Stimulated activated CD8-positive, alpha-beta memory T cell treated with anti-CD3 and anti-CD28 coated beads, Interleukin-7, amount 100 ng/mL, for 1 hour (primary cell): ENCODE results near the gene FIBP.

Source experiments
- DNase-seq, 2 donors: peaks; one replicate each; pipeline ENCODE4 v3.0.0-alpha.2; 2020; ENCODE audit warnings: low read depth in 2 of 2

The FIBP gene

DNA sequence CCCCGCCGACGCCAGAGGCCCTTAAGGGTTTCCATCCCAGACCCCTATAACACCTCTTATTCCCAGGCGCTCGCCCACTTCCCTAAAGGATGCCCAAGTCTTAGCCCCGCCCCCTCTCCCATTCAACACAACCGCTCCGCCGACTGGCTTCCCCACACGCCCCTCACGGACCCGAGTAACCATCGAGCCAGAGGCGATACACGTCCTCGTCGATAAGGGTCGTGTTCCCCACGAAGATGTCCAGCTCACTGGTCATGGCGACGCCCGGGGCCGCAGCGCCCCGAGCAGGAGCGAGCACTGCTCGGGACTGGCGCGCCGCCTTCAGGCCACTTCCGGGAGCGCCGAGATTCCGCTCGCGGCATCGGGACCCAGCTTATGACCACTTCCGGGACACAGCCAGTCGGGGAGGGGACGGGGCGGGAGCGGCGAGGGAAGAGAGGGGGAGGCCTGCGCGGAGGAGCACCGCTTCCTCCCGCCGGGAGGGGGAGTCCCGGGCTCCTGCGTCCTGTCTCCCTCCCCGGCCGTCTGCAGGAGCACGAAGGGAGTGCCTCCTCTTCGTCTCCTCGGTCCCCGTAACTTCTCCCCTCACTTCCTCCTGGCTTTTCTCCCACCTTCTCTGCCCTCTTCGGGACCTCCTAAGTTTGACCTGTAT lies at the start of gene FIBP:
FIBP (minus strand) TSS at position 309 of the 652 bp plus-strand sequence; CDS start at position 256, 53 bp downstream.
- DNase-seq: peak; percentile 86 to 89

GRCh38 chr11:65937766-65938165 lies 49.5 kb upstream of the FIBP start:
- DNase-seq: no peak

DNA sequence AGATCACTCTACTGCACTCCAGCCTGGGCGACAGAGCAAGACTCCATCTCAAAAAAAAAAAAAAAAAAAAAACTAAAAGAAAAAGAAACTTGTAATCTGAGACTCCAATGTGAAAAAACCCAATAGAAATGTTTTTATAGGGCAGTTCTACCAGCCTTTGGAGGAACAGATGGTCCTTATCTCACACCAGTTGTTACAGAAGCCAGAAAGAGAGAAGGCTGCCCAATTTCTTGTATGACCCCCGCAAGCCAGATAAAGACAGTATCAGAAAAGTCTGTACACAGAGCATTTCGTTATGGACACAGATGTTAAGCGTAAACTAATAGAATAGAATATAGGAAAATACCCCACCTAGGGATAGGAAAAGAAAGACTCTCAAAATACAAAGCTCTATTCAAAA lies 45.7 kb upstream of the FIBP start:
- no peak for DNase-seq

- DNase-seq: no peak
Observed at GRCh38 chr11:65932558-65932919, 44.3 kb upstream of the FIBP start.

- no peak for DNase-seq
Observed at GRCh38 chr11:65931773-65932557, 43.7 kb upstream of the FIBP start.

DNA sequence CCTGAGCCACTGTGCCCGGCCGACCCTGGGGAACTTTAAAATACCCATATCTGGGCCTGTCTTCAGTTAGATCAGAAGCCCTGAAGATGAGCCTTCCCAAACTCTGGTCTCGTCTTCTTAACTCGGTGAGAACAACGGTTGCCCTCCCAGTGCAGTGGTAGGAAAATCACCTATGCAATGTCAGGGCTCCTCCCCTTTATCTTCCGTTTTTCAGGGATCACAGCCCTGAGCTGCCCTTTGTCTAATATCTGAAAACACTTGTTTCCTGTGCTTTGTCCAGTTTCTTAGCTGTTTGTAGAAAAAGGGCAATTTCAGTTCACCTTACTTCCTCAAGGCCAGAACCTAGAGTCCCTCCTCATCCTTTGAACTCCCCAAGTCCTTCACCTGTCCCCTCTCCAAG lies 40.4 kb upstream of the FIBP start:
- DNase-seq: no peak

- DNase-seq: peak; percentile 48 to 63
Observed at GRCh38 chr11:65927904-65928397, 39.7 kb upstream of the FIBP start.

GRCh38 chr11:65925397-65925796 lies 37.1 kb upstream of the FIBP start:
- DNase-seq: no peak

DNA sequence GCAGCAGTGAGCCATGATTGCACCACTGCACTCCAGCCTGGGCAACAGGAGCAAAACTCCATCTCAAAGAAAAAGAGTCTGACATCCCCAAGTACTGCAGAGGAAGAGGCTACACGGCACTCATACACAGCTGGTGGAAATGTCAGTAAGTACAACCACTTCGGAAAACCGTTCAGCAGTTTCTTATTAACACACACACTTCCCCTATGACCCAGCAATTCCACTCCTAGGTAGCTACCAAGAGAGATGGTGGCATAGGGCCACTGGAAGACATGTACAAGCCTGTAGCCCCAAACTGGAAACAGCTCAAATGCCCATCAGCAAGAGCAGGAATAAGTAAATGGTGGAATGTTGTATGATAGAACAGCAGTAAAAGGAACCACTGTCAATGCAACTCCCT lies 34.3 kb upstream of the FIBP start:
- DNase-seq: no peak

- no peak for DNase-seq
Observed at GRCh38 chr11:65921876-65922275, 33.6 kb upstream of the FIBP start.

DNA sequence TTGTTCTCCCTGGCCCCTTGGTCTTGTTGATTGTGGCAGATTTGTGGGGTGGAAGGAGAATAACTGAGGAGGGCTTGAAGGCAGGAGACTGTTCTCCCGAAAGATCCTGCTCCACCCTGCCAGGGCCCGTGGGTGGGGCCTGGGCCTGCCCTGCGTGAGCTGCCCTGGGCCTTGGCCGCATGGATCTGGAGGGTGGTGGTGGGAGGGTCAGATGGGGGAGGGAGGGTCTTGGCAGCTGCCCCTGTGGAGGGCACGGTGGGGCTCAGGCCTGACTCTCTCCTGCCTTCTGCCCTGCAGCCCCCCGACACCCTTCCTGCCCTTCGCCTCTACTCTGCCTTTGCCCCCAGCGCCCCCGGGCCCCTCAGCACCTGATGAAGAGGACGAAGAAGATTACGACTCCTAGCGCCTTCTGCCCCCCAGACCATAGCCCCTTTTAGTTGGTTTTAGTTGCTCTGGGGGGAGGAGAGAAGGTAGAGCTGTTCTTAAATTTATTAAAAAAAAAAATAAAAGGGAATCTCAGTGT lies 32.8 kb upstream of the FIBP start:
- DNase-seq: no peak

DNA sequence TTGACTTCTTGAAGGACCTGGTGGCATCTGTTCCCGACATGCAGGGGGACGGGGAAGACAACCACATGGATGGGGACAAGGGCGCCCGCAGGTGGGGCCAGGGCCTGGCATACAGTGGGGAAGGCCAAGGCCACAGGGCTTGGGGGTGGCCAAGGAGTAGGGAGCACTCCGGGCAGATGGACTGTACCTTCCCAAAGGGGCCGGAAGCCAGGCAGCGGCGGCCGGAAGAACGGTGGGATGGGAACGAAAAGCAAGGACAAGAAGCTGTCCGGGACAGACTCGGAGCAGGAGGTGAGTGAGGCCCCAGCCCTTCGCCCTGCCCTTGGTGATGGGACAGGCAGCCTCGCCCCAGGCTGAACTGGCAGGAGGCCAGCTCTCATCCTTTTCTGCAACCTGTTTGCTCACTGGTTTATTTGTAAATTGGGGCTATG lies 32.1 kb upstream of the FIBP start:
- DNase-seq: no peak

DNA sequence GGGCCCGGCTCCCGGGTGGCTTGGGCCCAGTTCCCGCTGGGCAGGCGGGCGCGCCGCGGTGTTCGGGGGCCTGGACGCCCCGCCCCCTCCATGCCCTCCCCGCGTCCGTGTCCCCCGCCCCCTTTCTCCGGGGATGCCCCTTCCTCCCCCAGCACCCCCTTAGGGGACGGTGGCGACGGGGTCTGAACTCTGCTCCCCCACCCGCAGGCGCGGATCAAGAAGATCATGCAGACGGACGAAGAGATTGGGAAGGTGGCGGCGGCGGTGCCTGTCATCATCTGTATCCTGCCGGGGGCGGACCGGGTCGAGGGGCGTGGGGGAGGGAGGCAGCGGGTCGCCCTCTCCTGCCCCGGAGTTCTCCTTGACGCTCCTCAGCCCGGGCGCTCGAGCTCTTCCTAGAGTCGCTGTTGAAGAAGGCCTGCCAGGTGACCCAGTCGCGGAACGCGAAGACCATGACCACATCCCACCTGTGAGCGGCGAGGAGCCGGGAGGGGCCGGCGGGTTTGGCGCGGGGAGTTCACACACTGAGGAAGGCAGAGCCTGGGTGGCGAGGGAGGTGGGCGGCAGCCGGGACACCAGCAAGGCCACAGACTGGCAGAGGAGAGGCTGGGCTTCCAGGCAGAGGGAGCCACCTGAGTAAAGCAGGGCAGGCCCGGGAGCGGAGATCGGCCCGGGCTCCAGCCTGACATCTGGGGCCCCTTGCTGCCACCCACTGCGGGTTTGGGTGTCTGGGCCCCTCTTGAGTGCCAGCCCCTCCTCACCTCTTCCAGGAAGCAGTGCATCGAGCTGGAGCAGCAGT lies 31.5 kb upstream of the FIBP start:
- peak; percentile 21 to 26 for DNase-seq

DNA sequence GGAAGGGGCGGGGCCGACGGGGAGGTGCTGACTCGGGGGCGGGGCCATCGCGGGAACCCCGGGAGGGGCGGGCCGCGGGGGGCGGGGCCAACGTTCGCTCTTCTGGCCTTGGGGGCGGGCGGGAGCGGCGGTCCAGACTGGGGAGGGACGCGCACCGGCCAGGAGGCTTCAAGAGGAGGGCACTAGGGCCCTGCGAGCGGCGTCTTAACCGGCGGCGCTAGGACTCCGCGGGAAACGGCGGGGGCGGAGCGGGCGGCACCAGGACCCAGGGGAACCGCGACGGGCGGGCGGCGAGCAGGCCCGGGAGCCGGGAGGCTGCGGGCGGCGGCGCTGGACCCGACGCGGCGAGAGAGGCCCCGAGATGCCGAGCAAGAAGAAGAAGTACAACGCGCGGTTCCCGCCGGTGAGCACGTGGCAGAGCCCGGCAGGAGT lies 30.9 kb upstream of the FIBP start, which contains the start of gene DRAP1:
DRAP1 (plus strand) TSS at position 286 of the 432 bp plus-strand sequence; CDS start at position 362, 76 bp downstream.
- peak; percentile 99 for DNase-seq

GRCh38 chr11:65918211-65919140 lies 30.2 kb upstream of the FIBP start, which contains the start of gene C11orf68:
Gene C11orf68, minus strand, starts transcription at chr11:65919062. Its CDS starts 31 bp downstream, at chr11:65919031.
- no peak for DNase-seq

DNA sequence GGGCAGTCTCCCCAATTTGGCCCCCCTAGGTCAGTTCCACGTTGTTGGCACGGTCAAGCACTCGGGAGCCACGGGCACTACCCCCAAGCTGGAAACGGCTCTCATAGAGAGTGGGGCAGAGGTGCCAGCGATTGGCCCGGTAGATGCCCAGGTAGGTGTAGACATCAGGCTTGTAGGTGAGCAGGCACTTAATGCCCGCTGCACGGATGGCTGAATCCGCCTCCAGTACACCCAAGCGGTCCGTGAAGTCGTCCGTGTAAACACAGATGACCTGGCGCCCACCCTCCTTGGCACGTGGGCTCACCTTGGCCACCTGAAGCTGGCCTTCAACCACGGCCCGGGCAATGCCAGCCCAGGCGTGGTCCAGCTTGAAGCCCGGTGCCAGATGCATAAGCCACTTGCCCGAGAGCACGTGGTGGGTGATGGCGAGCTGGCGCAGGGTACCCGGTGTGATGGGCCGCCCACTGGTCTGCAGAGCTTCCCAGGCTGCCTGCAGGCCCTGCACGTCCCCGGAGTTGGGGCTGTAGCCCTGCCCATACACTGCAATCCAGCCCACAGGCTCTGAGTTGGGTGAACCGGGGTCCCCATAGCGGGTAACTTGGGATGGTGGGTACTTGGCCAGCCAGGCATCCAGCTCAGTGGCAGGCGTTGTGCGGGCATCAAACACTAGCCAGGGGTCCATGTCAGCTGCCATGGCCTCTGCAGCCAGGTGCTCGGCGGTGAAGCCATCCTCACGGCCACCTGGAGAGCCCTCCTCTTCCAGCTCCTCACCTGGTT lies 29.4 kb upstream of the FIBP start:
- DNase-seq: no peak

DNA sequence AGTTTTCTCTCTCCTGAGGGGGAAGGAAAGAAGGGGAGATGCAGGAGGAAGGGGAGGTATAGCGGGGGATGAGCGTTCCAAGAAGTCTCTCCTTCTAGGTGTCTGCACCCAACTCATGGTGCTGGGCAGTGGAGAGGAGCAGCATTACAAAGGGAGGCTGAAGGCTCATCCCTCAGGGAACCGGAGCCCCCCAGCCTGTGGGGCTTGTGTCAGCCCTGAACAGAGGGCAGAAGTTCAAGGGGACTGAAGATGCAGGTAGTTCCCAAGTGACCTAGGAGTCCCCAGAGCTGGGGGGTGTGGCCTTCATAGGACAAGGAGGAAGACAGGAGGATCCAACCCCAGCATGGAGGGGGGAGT lies 28.8 kb upstream of the FIBP start:
- no peak for DNase-seq

DNA sequence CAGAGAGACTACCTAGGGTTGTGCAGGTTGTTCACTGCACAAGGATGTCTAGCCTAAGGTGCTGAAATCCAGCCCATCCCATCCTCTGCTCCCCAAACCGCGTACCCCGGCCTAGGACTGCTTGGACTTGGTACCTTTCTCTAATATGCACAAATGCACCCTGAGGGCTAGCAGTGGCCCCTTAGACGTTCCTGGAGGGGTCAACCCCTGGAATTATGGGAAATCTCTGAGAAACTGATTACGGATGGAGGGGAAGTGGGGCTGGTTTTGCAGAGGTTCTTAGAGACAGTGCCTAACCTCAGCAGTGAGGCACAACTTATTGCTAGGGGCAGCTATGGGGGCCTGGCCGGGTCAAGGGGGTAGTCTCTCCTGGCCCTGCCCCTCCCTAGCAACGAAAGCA lies 28.1 kb upstream of the FIBP start:
- no peak for DNase-seq

DNA sequence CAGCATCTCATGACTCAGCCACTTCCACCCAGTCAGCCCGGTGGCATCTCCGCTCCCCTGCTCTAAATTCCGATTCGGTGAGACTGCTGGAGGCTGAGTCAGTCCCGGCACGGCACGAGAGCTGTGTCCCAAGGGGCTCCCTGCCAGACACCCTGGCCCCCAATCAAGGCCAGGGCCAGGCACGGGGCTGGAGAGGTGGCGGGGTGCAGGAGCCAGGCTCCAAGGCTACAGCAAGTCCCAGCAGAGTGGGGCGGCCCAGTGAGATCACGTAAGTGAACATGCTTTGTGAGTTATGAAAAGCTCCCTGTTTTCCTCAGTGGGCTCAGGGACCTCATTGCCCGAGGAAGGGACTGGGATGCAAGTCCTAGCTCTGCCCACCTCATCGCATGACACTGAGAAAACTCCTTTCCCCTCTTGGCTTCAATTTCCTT lies 27.6 kb upstream of the FIBP start:
- no peak for DNase-seq
